EH (cell line): ENCODE results near the gene HRH1.

Experiments
- DNase-seq: peaks from one replicate; pipeline ENCODE4 v3.0.0-alpha.2; 2015; ENCODE audit warnings: low read depth

HRH1 gene

DNA sequence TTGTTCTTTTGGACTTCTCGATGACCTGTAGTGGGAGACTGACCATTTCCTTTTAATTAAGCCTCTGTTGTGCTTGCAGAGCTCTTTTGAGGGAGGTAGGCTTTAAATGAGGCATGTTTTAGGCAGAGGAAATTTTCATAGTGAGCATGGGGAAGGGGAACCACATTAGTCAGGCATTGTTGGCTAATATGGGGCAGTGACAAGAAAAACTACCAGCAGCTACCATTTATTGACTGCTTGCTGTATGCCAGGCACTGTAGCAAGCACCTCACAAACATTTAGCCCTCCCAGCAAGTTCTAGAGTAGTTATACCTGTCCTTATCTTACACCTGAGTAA lies 128.8 kb downstream of the HRH1 start:
- DNase-seq, result no peak

DNA sequence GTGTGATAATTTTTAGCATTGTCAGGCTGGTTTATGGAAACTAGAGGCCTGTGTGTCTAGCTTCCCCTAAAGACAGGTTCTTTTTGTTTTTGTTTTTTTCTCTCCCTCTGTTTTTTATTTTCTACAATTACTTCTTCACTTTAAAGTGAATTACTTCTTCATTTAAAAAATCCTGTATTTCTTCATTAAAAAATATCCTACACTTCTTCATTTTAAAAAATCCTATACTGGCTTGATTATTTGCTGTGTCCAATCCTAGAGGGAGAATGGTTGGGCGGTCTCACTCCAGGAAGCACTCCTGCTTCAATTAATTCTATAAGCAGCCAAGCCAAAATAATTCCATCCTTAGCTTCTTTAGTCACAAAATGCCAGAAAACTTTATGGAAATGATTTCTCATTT lies 129.7 kb downstream of the HRH1 start:
- DNase-seq, result no peak

DNA sequence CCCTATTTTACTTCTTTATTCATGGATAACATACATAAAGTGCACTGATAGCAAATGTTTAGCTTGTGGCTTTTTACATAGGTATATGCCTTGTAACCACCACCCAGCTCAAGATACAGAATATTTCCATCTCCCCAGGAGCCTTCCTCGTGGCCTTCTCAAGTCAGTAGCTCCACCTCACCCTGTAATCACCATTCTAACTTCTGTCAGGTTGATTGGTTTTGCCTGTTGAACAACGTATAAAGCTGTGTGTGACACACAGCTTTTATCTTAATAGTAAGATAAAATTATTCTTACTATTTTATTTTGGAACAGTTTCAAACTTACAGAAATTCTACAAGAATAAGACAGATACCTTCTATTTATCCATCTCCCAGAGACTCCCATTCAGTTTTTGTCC lies 131.2 kb downstream of the HRH1 start:
- DNase-seq, result no peak

DNA sequence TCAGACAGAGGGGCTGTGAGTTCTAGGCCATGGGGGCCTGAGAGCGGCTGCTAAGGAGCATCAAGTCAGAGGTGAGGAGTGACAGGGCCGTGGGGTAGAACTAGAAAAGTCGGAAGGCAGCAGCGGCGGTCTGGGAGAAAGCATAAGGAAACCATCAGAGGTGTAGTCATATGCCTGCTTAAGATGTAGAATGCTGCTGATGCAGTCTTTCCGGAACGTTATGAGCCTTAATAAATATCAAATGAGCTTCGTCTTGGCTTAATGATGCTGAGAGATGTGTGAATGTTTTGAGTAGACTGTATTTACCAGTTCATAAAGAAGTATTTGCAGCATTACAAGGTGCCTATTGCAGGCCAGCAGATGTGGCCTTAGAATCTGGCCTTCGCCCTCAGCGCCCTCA lies 133.1 kb downstream of the HRH1 start:
- DNase-seq, result peak; percentile 33

DNA sequence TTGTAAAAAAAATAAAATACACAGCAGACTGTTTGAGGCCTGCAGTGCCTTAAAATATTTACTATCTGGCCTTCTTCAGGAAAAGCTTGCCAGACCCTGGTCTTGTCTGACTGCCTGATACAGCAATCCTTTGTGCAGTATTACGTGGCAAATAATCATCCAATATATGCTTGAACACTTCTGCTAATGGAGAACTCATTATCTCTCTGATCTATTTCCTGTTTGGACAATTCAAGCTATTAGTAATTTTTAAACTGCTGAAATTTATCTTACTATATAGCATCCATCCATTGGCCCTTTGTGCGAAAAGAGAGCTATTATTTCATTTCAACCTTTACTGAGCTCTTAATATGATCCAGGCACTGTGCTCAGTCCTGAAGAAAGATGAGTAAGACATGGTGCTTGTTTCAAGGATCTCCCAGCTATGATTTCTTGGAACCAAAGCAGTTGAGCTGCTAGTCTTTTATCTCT lies 133.8 kb downstream of the HRH1 start:
- peak; percentile 82 for DNase-seq

DNA sequence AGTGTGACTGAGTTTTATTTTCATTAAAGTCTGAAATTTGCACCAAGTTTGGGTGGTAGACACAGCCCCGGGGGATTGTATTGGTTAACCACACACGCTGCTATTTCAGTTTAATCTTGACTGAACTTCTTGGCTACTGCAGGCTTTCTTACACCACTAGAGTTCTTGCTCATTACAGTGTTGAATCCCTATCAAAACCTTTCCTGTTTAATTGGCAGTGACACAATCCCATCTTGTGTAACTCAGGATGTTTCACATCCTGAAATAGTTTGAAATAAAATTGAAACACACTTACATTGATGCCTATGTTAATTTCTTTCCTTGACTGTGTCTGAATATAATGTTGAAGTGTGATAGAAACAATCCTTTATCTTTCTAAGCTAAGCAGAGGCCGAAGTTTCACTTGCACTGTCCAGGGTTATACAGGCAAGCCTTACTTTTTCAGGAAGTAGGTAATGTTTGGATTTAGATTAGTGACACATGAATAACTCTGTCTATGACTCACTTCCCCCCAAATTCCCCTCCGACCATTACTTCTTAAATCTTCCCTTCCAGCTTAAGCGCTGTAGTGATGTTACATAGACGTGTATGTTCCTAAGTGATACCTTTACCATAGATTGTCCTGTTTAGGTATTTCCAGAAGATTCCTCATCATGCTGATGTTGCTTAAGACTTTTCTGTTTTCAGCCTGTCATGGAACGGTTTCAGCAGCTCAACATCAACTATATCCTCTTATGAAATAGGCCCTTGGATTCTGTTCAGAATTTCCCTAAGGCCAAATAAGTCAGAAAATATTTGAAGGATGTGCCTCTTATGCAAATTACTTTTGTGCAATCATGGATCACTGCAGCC lies 134.7 kb downstream of the HRH1 start:
- DNase-seq, result peak; percentile 94

DNA sequence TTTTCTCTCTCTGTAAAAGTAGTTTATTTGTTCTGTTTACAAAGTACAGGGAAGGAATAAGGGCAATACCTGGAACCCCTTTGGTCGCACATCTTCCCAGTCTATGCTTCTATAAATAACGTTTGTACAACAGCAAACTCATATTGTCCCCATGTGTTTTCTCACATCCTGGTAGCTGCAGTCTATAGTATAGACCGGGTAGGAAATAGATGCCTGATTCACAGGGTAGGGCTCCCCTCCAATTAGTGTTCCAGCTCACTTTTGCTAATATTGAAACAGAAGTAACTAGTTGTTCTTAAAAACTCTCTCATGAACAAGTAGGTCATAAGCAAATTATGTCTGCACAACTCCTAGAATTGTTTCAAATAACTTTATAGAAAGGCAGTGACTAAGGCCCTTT lies 135.6 kb downstream of the HRH1 start:
- no peak for DNase-seq

DNA sequence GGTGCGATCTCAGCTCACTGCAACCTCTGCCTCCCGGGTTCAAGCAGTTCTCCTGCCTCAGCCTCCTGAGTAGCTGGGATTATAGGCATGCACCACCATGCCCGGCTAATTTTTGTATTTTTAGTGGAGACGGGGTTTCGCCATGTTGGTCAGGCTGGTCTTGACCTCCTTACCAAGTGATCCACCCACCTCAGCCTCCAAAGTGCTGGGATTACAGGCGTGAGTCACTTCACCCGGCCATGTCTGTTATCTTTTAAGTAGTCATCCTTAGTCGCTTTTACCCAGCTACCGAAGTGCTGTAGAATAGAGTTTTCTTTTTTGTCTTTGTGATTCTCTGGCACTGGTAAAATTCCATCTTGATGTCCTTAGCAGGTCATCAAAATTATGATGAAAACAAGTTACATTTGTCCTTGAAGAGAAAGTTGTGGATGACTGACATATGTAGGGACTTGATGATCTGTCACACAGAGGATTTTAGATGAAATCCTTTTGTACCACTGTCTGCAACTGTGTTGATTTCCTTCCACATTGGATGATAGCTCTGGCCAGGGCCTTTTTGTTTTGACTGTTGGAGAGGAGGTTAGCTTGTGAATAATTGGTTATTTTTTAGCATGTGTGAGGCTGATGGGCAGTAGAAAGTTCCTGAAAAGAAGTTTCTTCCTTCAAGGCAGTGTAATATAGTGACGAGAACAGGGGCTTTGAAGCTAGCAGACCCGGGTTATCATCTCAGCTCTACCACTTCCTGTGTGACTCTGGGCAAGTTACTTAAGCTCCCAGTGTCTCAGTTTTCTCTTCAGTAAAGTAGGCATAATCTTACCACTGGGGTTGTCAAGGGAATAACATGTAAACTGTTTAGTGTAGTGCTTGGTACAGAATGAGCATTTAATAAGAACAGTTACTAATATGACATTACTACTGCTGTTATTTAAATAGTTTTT lies 136.7 kb downstream of the HRH1 start:
- DNase-seq, result peak; percentile 83

DNA sequence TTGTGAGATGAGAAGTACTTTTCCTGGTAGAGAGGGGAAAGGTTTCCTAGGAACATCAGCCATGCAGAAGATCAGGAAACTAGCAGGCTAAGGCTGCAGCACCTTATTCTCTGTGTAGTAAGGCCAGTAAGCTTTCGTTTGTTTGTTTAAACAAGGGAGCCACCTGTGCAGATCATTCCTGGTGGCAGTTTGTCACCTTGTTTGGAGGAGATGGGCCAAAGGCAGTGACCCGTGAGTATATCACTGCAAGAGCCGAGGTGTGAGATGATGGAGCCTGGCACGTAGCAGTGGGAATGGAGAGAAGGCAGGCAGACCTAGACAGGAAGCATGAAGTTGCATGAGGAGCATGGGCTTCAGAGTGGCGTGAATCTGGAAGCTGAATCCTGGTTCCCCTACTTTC lies 137.5 kb downstream of the HRH1 start:
- DNase-seq, result no peak

DNA sequence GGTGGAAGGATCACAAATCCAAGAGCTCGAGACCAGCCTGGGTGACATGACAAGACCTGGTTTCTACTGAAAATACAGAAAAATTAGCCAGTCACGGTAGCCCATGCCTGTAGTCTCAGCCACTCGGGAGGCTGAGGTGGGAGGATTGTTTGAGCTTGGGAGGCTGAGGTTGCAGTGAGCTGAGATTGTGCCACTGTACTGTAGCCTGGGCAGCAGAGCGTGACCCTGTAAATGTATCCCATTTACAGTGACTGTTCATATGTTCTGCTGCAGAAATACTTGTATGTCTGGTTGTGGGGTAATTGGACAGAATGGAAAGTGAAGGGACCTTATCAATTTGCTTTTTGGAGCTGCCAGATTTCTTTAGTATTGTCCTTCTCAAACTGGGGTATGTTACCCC lies 142.8 kb downstream of the HRH1 start:
- no peak for DNase-seq

DNA sequence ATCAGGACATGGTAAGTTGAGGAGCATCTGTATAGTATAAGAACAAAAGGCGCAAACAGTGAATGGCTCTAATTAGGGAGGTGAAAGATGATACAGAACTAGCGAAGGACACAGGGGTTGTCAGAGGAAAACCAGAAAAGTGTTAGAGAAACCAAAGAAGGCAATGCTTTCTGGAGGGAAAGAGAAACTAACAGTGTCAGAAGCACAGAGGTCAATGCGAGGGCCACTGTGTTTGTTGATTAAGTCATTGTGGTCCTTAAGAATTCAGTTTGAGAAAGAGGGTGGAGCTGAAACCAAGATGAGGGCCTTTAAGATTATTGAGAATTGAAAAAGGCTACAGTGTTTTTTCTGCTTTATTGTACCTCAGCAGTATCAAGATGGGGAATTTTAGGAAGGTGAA lies 146.7 kb downstream of the HRH1 start:
- peak; percentile 39 for DNase-seq

DNA sequence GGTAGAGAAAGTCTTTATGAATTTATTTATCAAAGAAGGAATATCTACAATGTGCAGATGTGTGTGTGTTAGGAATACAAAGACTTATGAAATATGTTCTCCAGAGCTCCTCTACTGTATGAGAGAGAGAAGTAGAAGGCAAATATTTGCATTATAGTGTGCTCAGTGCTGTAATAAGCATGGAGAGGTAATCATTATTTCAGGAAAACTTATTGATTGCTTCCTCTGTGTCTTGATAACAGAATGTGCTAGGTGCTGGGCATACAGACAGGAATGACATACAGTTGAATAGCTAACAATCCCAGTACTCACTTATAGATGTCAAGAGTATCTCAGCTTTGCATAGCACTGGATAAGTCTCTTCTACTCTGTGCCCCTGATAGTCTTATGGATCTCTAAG lies 148.2 kb downstream of the HRH1 start:
- DNase-seq, result no peak

DNA sequence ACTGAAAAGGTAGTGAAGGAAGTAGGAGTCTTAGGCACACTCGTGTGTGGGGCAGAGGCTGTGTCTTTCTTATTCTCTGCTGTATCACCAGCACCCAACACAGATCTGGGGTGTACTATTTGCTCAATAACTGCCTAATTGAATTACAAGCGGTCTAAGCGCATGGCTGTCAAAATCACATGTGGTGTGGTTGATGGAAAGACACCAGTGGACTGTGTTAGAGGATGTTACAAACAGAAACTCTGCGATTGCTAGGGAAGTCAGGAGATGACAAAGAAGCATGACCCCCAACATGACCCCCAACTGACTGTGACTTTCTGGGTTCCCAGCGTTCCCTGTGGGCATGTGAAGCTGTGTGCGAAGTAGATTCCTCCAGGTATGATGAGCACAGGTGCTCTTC lies 149.9 kb downstream of the HRH1 start:
- no peak for DNase-seq

DNA sequence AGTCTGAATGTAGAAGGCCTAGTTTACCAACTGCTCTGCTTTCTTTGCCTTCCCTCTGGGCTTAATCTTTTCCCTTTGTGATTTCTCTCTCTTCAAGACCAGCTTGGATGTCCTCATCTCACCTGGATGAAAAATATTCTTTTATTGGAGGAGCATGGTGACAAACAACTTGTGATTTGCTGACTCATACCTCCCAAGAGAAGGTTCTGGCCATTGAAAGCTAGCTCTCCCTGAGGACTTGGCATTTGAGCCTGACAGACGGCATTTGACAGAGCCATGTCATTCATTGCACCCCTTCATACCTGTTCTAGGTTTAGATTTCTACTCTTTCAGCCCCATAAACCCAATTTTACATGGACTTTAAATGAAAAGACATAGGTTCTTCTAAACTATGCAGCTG lies 151.2 kb downstream of the HRH1 start:
- DNase-seq, result peak; percentile 28

DNA sequence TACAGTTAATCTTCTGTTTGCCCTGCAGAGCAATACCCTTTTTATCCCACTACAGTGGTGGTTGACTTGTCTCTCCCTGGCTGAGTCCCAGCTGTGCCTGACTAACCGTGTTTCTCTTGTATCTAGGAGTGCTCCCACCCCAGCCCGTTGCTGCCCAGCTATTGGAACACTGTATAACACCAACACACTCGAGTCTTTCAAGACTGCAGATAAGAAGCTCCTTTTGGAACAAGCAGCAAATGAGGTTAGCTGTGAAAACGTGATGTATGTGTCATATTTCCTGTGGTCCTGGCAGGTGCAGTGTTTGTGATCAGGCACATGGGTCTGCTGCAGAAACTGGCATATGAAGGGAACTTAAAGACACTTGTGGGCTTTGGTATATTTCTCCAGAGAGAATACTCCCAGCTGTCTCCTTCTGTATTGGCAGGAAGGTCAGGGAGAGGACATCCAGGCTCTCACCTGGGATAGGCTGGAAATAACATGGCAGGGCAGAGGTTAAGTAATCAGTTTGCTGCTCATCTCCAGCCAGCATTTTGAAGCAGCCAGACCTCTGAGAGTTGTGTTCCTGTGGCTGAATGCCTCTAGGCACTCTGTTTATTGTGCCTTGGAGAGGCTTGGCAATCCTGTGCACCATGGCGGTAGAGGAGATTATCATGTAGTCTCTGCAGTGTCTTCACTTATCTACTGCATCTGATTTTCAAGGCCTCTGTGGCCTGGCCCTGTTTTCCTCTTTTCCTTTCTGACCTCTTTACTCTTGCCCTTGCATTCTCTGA lies 152.7 kb downstream of the HRH1 start:
- no peak for DNase-seq

DNA sequence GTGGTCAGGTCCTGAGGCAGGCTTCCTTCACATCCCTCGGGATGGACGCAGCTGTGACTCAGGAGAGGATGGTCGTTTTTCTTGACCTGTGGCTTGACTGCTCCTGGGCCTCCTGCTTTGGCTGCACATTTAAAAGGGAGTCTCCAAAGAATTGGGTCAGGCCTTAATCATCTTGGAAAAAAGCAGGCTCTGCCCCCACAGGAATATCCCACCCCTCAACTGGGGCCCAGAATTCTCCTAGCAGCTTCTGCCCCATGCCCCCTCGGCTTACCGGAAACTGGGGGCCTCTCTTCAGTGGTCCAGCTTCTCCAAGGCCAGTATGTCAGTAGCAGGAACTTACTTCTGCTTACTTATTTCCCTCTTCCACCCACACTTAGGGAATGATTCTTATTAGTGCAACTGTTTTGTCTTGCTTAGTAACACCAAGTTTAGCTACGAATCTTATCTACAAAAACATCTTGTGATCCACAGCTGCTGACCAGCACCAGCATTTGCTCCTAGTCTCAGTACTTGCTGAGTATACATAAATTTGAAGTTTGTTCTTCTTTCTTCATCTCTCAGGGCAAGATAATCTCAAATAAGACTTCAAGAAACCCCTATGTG lies 153.6 kb downstream of the HRH1 start:
- no peak for DNase-seq

DNA sequence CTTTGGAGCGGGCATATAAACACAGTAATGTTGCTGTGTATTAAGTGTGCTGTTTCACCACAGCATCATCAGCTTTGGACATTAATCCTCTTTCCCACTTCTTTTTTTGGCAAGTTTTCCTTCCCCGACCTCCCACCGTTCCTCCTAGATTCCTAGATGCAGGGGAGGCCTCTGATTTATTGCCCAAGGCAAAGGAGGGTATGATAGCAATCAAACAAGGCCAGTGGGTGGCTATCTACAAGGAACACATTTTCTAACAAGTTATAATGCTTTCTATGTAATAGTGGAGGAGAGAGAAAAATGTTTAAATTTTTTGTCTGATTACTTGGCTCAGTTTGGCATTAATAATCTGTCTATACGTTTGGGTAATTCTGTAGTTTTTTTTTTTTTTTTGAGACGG lies 156.0 kb downstream of the HRH1 start:
- no peak for DNase-seq

DNA sequence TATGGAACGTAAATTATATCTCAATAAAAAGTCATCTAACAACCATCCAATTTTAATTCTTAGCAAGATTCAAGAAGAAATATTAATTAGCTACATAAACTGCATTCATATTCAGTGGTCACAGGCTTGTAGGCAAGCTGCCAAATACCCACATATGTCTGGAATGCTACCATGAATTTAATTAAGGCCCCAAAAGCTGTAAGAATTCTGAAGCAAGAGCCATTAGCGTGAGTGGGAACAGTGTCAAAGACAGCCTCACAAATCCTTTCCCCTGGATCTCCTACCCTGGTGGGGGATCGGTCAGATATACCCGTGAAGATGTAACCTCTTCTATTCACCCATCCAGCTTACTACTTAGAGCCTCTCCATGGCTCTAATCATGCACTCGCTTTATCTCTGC lies 157.9 kb downstream of the HRH1 start:
- DNase-seq, result peak; percentile 46
